ENCODE data around the gene NUP62CL.

NUP62CL gene

GRCh38 chrX:107205770-107206696 is at the start of gene NUP62CL, which contains the start of gene DNAAF6:
NUP62CL (minus strand) TSS chrX:107206433; CDS start chrX:107175146, 31,287 bp downstream.
DNAAF6 (plus strand) TSS chrX:107206611; CDS start chrX:107212876, 6,265 bp downstream.
- H3K27ac ChIP-seq: peak within 1 kb of the TSS; percentile 63
- TF ChIP-seq CTCF (conservative IDR thresholded peaks at IDR 0.05) (no peak), ZFX (IDR thresholded peaks at IDR 0.05) (no peak)

GRCh38 chrX:107228486-107228819 is 22.2 kb upstream of the NUP62CL start:
- no peak overlapping the region for H3K27ac ChIP-seq
- TF ChIP-seq ZFX (IDR thresholded peaks at IDR 0.05) (no peak), CTCF (conservative IDR thresholded peaks at IDR 0.05) (no peak)

GRCh38 chrX:107227780-107228485 is 21.7 kb upstream of the NUP62CL start:
- TF ChIP-seq CTCF (conservative IDR thresholded peaks at IDR 0.05): no peak
- TF ChIP-seq ZFX (IDR thresholded peaks at IDR 0.05): no peak
- no peak overlapping the region for H3K27ac ChIP-seq

- no peak overlapping the region for H3K27ac ChIP-seq
- no peak for TF ChIP-seq ZFX (IDR thresholded peaks at IDR 0.05)
- no peak for TF ChIP-seq CTCF (conservative IDR thresholded peaks at IDR 0.05)
Measured at GRCh38 chrX:107226757-107227156, 20.5 kb upstream of the NUP62CL start.

GRCh38 chrX:107213477-107213876 is 7.2 kb upstream of the NUP62CL start:
- H3K27ac ChIP-seq: no peak overlapping the region
- TF ChIP-seq CTCF (conservative IDR thresholded peaks at IDR 0.05): no peak
- TF ChIP-seq ZFX (IDR thresholded peaks at IDR 0.05): no peak

GRCh38 chrX:107207943-107208342 is 1.7 kb upstream of the NUP62CL start:
- H3K27ac ChIP-seq: no peak overlapping the region
- TF ChIP-seq ZFX (IDR thresholded peaks at IDR 0.05) (no peak), CTCF (conservative IDR thresholded peaks at IDR 0.05) (no peak)

- no peak overlapping the region for H3K27ac ChIP-seq
- no peak for TF ChIP-seq CTCF (conservative IDR thresholded peaks at IDR 0.05)
- no peak for TF ChIP-seq ZFX (IDR thresholded peaks at IDR 0.05)
Measured at GRCh38 chrX:107207089-107207488, 856 bp upstream of the NUP62CL start.

Data from C4-2B (cell line).